ENCODE results near the gene RMI2. TPM values are rescaled to one million over a fixed set of nuclear protein-coding genes. Genes with fewer than 3 reads are reported as not detected.

RMI2 gene
- total and polyA plus RNA-seq, 2 of the 8 experiments (the other 6 are each of a cell fraction or from before 2014, with no cell fraction given), result 58.2 to 96.0 TPM

GRCh38 chr16:11396241-11397048, 51.2 kb downstream of the RMI2 start (continued):
- no peak for TF ChIP-seq CHD7 (IDR thresholded peaks at IDR 0.05; ENCODE audit: insufficient replicate concordance, low read length)
- TF ChIP-seq RAD21 (IDR thresholded peaks at IDR 0.05 in 1 of 2, conservative IDR thresholded peaks at IDR 0.05 in 1 of 2; ENCODE audit: low read depth in 2 of 2, low read length in 2 of 2), result peak; percentile 99 to 100
- TF ChIP-seq EP300 (IDR thresholded peaks at IDR 0.05; ENCODE audit: borderline replicate concordance in 1 of 2, low read depth in 2 of 2, low read length in 2 of 2), result no peak
- TF ChIP-seq POLR2A (IDR thresholded peaks at IDR 0.05; ENCODE audit: control extremely low read depth in 1 of 2, low read depth in 2 of 2, low read length in 2 of 2), result no peak
- peak; percentile 96 to 97 (median 97) for TF ChIP-seq CTCF (IDR thresholded peaks at IDR 0.05; ENCODE audit: control extremely low read depth in 1 of 3, insufficient read depth in 1 of 3, low read depth in 1 of 3, low read length in 3 of 3)
- TF ChIP-seq MAX (IDR thresholded peaks at IDR 0.05), result peak; percentile 24; the same call in 1 of the 2 replicates
